ENCODE data around the gene CD44.

GRCh38 chr11:35098855-35099254 lies 40.1 kb upstream of the CD44 start:
- TF ChIP-seq CTCF (conservative IDR thresholded peaks at IDR 0.05; ENCODE audit: low read depth, low read length) (no peak), EZH2 (IDR thresholded peaks at IDR 0.05; ENCODE audit: borderline replicate concordance, low read depth, low read length, poor library complexity, severe bottlenecking) (no peak)

Measured in A673 (cell line).